ENCODE data around the gene PPP1R14D.

The PPP1R14D gene

GRCh38 chr15:40838756-40839155 is 10.2 kb upstream of the PPP1R14D start:
- Histone ChIP-seq H3F3A (ENCODE audit: insufficient read depth) (no peaks in the 10 kb centered on the region), H3K36me3 (ENCODE audit: low read length) (no peaks in the 10 kb centered on the region), H4K20me1 (ENCODE audit: low read depth, low read length) (no peaks in the 10 kb centered on the region), H3K4me2 (ENCODE audit: low read depth, low read length, poor library complexity, severe bottlenecking) (no peak overlapping the region), H3K4me3 (ENCODE audit: insufficient read depth, low read length, poor library complexity, severe bottlenecking) (no peak overlapping the region), H3K9me2 (replicated peaks; ENCODE audit: insufficient read depth, low read length) (no peaks in the 10 kb centered on the region), H3K27ac (ENCODE audit: low read depth, low read length) (no peak overlapping the region), H3K9ac (ENCODE audit: low read length) (no peak overlapping the region), H3K27me3 (ENCODE audit: low read length) (no peaks in the 10 kb centered on the region), H3K9me3 (ENCODE audit: insufficient read depth, low read length) (no peaks in the 10 kb centered on the region), H3K79me2 (ENCODE audit: insufficient read depth, low read length) (no peaks in the 10 kb centered on the region), H2AFZ (ENCODE audit: low read depth, low read length, severe bottlenecking) (no peak overlapping the region)
- TF ChIP-seq, protein P1, sequence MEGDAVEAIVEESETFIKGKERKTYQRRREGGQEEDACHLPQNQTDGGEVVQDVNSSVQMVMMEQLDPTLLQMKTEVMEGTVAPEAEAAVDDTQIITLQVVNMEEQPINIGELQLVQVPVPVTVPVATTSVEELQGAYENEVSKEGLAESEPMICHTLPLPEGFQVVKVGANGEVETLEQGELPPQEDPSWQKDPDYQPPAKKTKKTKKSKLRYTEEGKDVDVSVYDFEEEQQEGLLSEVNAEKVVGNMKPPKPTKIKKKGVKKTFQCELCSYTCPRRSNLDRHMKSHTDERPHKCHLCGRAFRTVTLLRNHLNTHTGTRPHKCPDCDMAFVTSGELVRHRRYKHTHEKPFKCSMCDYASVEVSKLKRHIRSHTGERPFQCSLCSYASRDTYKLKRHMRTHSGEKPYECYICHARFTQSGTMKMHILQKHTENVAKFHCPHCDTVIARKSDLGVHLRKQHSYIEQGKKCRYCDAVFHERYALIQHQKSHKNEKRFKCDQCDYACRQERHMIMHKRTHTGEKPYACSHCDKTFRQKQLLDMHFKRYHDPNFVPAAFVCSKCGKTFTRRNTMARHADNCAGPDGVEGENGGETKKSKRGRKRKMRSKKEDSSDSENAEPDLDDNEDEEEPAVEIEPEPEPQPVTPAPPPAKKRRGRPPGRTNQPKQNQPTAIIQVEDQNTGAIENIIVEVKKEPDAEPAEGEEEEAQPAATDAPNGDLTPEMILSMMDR (IDR thresholded peaks at IDR 0.05; ENCODE audit: insufficient read depth, low read length, poor library complexity, severe bottlenecking): no peak
- TF ChIP-seq EZH2phosphoT487 (conservative IDR thresholded peaks at IDR 0.05; ENCODE audit: low read length): no peak

DNA sequence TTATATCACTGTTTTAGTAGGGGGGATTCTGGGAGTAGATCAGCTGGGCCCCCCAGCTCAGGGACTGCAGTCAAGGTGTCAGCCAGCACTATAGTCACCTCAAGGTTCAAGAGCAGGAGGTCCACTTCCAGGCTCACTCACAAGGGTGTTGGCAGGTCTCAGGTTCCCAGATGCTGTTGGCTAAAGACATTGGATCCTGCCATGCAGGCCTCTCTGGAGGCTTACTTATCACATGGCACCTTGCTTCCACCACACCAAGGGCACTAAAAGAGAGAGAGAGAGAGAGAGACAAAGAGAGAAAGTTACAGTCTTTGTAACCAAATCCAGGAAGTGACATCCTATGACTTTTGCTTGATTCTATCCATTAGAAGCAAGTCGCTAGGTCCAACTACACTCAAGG is 7.5 kb upstream of the PPP1R14D start:
- H2AFZ ChIP-seq (ENCODE audit: low read depth, low read length, severe bottlenecking): no peak overlapping the region
- no peak overlapping the region for H3K4me2 ChIP-seq (ENCODE audit: low read depth, low read length, poor library complexity, severe bottlenecking)
- no peak overlapping the region for H3K4me3 ChIP-seq (ENCODE audit: insufficient read depth, low read length, poor library complexity, severe bottlenecking)
- H3K27ac ChIP-seq (ENCODE audit: low read depth, low read length): no peak overlapping the region
- no peaks in the 10 kb centered on the region for H3K79me2 ChIP-seq (ENCODE audit: insufficient read depth, low read length)
- H3K36me3 ChIP-seq (ENCODE audit: low read length): no peaks in the 10 kb centered on the region
- no peaks in the 10 kb centered on the region for H3K9me2 ChIP-seq (replicated peaks; ENCODE audit: insufficient read depth, low read length)
- TF ChIP-seq, protein P1 (IDR thresholded peaks at IDR 0.05; ENCODE audit: insufficient read depth, low read length, poor library complexity, severe bottlenecking): no peak
- TF ChIP-seq EZH2phosphoT487 (conservative IDR thresholded peaks at IDR 0.05; ENCODE audit: low read length): no peak
- no peaks in the 10 kb centered on the region for H4K20me1 ChIP-seq (ENCODE audit: low read depth, low read length)
- H3K27me3 ChIP-seq (ENCODE audit: low read length): no peaks in the 10 kb centered on the region
- H3F3A ChIP-seq (ENCODE audit: insufficient read depth): no peaks in the 10 kb centered on the region
- no peaks in the 10 kb centered on the region for H3K9me3 ChIP-seq (ENCODE audit: insufficient read depth, low read length)
- no peak overlapping the region for H3K9ac ChIP-seq (ENCODE audit: low read length)

- no peaks in the 10 kb centered on the region for H4K20me1 ChIP-seq (ENCODE audit: low read depth, low read length)
- H3K9me3 ChIP-seq (ENCODE audit: insufficient read depth, low read length): no peaks in the 10 kb centered on the region
- no peak overlapping the region for H3K4me2 ChIP-seq (ENCODE audit: low read depth, low read length, poor library complexity, severe bottlenecking)
- H3K9ac ChIP-seq (ENCODE audit: low read length): no peak overlapping the region
- H3K36me3 ChIP-seq (ENCODE audit: low read length): no peaks in the 10 kb centered on the region
- no peak overlapping the region for H3K27ac ChIP-seq (ENCODE audit: low read depth, low read length)
- no peak overlapping the region for H3K4me3 ChIP-seq (ENCODE audit: insufficient read depth, low read length, poor library complexity, severe bottlenecking)
- TF ChIP-seq, protein P1 (IDR thresholded peaks at IDR 0.05; ENCODE audit: insufficient read depth, low read length, poor library complexity, severe bottlenecking): no peak
- TF ChIP-seq EZH2phosphoT487 (conservative IDR thresholded peaks at IDR 0.05; ENCODE audit: low read length): no peak
- H3K27me3 ChIP-seq (ENCODE audit: low read length): no peaks in the 10 kb centered on the region
- H3K9me2 ChIP-seq (replicated peaks; ENCODE audit: insufficient read depth, low read length): no peaks in the 10 kb centered on the region
- no peak overlapping the region for H2AFZ ChIP-seq (ENCODE audit: low read depth, low read length, severe bottlenecking)
- no peaks in the 10 kb centered on the region for H3K79me2 ChIP-seq (ENCODE audit: insufficient read depth, low read length)
- no peaks in the 10 kb centered on the region for H3F3A ChIP-seq (ENCODE audit: insufficient read depth)
These were observed 4.4 kb upstream of the PPP1R14D start for GRCh38 chr15:40832903-40833302.

All from SU-DHL-6 (cell line).